Nephron progenitor cell (in vitro differentiated cells): ENCODE results near the gene RAB31.

Experiments
- DNase-seq: peaks from one replicate; pipeline ENCODE4 v3.0.0; 2021
- H3K27ac Mint-ChIP-seq: 2 replicates; pipeline ENCODE4 v1.8.0; 2021; ENCODE audit warnings: mild to moderate bottlenecking, moderate library complexity, mixed read lengths
- H3K27me3 Mint-ChIP-seq: 2 replicates; pipeline ENCODE4 v1.8.0; 2021; ENCODE audit warnings: mild to moderate bottlenecking, low read depth, mixed read lengths; ENCODE audit not compliant: poor library complexity
- H3K36me3 Mint-ChIP-seq: 2 replicates; pipeline ENCODE4 v1.8.0; 2021; ENCODE audit warnings: low read depth, mixed read lengths
- H3K4me1 Mint-ChIP-seq: 2 replicates; pipeline ENCODE4 v1.8.0; 2021; ENCODE audit warnings: mixed read lengths
- H3K4me3 Mint-ChIP-seq: 2 replicates; pipeline ENCODE4 v1.8.0; 2021; ENCODE audit warnings: mild to moderate bottlenecking, moderate library complexity, mixed read lengths
- H3K9me3 Mint-ChIP-seq: 2 replicates; pipeline ENCODE4 v1.8.0; 2021; ENCODE audit warnings: mild to moderate bottlenecking, moderate library complexity, mixed read lengths
- TF ChIP-seq, protein P1 (sequence below): fragments of 200-600 bp; sonication (generic); IDR thresholded peaks from 2 replicates; pipeline ENCODE4 v1.5.0; 2021; ENCODE audit warnings: antibody characterized with exemption

RAB31 gene

DNA sequence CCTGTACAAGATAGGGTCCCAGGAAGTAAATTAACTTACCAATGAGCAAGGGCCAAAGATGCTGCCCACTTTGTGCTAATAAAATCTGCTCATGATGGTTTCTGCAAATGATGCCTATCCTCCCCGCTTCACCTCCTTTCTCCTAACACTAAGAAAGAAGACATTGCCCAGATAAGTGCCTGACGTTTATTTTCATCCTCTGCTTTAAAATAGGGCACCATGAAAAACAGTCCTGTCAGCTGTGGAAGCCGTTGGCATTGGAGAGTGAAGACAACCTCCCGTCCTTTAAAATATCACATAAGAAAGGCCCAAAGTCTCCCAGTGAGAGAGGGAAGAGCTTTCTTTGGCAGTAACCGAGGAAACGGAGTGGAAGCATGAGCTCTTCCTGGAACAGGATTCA lies 176.0 kb downstream of the RAB31 start:
- H3K9me3 Mint-ChIP-seq, result no peaks in the 10 kb centered on the region
- H3K36me3 Mint-ChIP-seq, result no peaks in the 10 kb centered on the region
- DNase-seq, result no peak
- peaks cover 9% of the 10 kb centered on the region for H3K27me3 Mint-ChIP-seq
- peaks cover 3% of the 10 kb centered on the region for H3K4me1 Mint-ChIP-seq
- TF ChIP-seq, protein P1, sequence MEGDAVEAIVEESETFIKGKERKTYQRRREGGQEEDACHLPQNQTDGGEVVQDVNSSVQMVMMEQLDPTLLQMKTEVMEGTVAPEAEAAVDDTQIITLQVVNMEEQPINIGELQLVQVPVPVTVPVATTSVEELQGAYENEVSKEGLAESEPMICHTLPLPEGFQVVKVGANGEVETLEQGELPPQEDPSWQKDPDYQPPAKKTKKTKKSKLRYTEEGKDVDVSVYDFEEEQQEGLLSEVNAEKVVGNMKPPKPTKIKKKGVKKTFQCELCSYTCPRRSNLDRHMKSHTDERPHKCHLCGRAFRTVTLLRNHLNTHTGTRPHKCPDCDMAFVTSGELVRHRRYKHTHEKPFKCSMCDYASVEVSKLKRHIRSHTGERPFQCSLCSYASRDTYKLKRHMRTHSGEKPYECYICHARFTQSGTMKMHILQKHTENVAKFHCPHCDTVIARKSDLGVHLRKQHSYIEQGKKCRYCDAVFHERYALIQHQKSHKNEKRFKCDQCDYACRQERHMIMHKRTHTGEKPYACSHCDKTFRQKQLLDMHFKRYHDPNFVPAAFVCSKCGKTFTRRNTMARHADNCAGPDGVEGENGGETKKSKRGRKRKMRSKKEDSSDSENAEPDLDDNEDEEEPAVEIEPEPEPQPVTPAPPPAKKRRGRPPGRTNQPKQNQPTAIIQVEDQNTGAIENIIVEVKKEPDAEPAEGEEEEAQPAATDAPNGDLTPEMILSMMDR, result no peak
- H3K4me3 Mint-ChIP-seq, result no peak overlapping the region
- H3K27ac Mint-ChIP-seq, result no peak overlapping the region

DNA sequence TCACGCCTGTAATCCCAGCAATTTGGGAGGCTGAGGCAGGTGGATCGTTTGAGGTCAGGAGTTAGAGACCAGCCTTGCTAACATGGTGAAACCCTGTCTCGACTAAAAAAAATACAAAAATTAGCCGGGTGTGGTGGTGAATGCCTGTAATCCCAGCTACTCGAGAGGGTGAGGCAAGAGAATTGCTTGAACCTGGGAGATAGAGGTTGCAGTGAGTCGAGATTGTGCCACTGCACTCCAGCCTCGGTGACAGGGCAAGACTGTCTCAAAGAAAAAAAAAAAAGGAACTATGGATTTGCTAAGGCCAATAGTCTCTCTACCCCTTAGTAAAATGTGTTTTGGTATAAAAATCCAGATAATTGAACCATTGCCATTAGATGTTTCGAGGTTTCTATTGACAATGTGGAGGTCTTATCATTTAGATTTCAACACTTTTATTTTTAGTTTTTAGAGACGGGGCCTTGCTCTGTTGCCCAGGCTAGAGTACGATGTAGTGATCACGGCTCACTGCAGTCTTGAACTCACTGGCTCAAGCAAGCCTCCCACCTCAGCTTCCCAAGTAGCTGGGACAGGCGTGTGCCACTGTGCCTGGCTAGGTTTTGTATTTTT lies 176.5 kb downstream of the RAB31 start:
- Mint-ChIP-seq H3K4me1 (peaks cover 6% of the 10 kb centered on the region), H3K36me3 (no peaks in the 10 kb centered on the region), H3K9me3 (no peaks in the 10 kb centered on the region), H3K27ac (no peak overlapping the region), H3K4me3 (no peak overlapping the region), H3K27me3 (peaks cover 9% of the 10 kb centered on the region)
- no peak for DNase-seq
- TF ChIP-seq, protein P1, result no peak

DNA sequence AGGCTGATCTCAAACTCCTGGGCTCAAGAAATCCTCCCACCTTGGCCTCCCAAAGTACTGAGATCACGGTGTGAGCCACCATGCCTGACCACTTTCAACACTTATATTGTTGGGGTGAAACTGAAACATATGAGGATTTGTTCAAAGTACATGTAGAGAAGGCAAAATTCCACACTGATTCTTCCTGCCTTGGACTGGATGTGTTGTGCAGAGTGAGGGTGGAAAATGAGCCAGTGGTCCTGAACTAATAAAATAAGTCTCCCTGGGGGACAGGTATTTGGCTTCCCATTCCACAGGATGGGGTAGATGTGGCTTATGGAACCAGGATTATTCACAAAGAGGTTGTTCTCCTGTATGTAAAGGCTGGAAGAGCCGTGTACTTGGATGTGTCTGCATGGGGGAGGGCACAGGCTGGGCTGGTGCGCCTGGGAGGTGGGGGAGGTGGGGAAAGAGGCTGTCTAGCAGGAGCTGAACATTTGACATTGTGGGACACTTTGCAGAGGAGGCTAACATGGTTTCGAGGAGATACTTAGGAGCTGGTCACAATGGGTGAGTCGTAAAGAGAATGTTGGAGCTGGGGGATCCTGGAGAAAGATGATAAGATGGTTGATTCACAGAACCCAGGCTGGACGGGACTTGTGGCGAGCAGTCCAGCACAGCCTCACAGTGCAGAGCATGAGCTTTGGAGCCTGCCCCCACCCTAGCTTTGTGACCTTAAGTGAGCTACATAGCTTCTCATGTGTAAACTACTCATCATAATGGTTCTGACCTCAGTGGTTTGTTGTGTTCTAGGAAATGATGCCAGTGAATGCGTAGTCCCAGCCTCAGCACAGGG lies 177.3 kb downstream of the RAB31 start, which contains the start of gene TXNDC2:
TSS of gene TXNDC2 (plus strand) at position 804 of the 835 bp plus-strand sequence. CDS start 708 bp downstream, outside the sequence.
- Mint-ChIP-seq H3K9me3 (no peaks in the 10 kb centered on the region), H3K4me3 (no peak within 1 kb of the TSS), H3K4me1 (peaks cover 6% of the 10 kb centered on the region), H3K36me3 (no peaks in the 10 kb centered on the region), H3K27ac (no peak within 1 kb of the TSS), H3K27me3 (peaks cover 9% of the 10 kb centered on the region)
- no peak for DNase-seq
- TF ChIP-seq, protein P1, result no peak

DNA sequence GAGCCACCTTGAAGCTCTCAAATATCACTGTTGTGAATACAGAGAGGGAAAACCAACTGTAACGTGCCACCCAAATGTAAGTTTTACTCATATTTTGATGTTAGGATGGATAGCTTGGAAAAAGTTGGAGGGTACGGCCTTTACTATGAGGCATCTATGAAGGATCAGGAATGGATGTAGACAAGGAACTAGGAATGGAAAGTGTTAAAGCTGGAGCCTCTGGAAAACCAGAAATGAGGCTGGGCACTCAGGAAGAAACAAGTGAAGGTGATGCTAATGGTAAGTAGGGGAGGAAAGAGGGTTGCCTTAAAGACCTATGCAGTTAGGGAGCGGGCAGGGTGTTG lies 177.9 kb downstream of the RAB31 start:
- H3K4me3 Mint-ChIP-seq, result no peak overlapping the region
- TF ChIP-seq, protein P1, result no peak
- peaks cover 13% of the 10 kb centered on the region for H3K27me3 Mint-ChIP-seq
- H3K27ac Mint-ChIP-seq, result no peak overlapping the region
- no peaks in the 10 kb centered on the region for H3K36me3 Mint-ChIP-seq
- no peaks in the 10 kb centered on the region for H3K9me3 Mint-ChIP-seq
- no peak for DNase-seq
- H3K4me1 Mint-ChIP-seq, result peaks cover 6% of the 10 kb centered on the region

DNA sequence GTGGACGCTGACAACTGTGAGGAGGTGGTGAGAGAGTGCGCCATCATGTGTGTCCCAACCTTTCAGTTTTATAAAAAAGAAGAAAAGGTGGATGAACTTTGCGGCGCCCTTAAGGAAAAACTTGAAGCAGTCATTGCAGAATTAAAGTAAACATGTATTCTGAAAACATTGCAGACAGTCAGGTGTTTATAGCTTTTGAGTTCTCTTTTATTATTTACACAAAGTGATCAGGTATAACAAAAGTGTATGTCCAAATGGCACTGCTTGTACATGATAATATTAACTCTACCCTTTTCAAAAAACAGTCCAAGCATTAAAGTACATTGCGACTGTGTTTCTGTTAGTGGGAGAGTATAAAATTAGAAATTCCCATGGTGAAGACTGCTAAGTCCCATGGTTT lies 179.9 kb downstream of the RAB31 start:
- Mint-ChIP-seq H3K27ac (no peak overlapping the region), H3K4me3 (no peak overlapping the region), H3K27me3 (peaks cover 15% of the 10 kb centered on the region), H3K9me3 (no peaks in the 10 kb centered on the region), H3K4me1 (peaks cover 6% of the 10 kb centered on the region), H3K36me3 (no peaks in the 10 kb centered on the region)
- DNase-seq, result no peak
- TF ChIP-seq, protein P1, result no peak
